HG03064 (cell line): ENCODE results near the gene UBL7.

Experiments used
- ATAC-seq: cut with Tn5 transposase; IDR thresholded peaks from one replicate; pipeline ENCODE4 v1.9.1; 2021; ENCODE audit warnings: low read depth; ENCODE audit not compliant: unreplicated experiment

Gene UBL7

DNA sequence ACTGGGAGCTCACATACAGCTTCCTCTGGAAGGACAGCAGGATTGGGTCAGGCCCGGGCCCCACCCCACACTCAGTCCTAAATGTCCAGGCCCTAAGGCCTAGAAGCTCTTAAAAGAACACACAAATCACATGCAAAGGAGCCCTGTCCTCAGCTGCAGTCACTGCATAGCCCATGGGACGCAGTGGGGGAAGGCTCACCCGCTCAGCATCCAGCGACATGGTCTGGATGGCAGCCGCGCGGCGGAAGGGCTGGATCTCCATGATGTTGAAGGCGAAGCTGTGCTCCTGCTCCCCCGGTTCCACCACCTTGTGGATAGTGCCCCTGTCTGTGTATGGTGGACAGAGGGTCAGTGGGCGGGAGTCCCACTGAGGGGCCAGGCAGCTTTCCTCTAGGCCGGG, 49.3 kb downstream of the UBL7 start:
- no peak for ATAC-seq

DNA sequence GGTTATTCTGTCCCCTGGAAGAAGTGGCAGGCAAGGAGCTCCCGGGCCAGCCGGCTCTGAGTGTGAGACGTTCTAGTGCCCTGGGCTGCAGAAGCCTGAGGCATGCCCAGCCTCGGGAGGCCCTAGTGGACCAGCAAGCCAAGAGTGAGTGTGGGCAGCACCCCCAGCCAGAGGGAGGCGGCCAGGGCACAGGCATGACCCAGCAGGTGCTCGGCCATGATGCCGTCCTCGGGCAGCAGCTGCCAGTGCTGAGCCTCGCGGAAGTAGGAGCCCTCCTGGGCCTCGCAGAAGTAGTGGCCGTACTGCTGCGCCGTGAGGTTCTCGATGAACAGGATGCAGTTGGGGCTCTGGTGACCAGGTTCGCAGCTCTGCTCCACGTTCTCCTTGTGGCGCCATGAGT, 50.5 kb downstream of the UBL7 start:
- no peak for ATAC-seq

DNA sequence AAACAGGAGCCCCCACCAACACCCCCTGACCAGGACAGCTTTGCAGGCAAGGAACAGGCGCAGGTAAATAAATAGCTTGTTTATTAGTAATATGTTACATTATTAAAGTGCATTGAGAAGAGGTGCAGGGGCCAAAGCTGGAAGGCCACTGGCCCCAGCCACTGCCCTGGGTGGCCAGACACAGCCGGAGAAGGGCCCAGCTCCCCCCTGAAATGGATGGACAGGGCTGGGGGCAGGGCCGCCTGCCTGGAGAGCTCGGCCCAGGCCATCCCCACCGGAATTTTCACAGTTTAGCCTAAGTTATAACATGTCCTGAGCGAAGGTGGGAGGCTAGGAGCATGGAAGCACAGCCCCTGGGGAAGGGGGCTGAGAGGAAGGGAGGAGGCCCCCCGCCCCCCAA, 51.7 kb downstream of the UBL7 start:
- ATAC-seq: no peak

GRCh38 chr15:74408815-74409214, 52.1 kb downstream of the UBL7 start:
- no peak for ATAC-seq

DNA sequence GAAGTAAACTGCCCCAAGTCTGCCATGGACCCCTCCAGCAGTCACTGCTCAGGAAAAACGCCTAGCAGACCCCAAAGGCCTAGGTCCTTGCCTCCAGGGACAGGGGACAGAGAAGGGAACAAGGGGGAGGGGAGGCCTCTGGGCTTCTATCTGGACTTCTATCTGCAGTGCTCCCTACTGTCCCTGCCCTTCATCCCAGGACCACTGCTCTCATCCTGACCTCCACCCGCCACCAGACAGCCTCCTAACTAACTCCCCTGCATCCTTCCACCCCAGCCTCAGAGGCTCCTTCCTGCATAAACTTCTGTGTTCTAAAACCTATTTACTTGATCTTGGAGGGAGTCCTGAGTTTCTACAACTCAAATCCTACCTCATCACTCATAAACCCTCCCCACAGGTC, 52.6 kb downstream of the UBL7 start:
- ATAC-seq: no peak

DNA sequence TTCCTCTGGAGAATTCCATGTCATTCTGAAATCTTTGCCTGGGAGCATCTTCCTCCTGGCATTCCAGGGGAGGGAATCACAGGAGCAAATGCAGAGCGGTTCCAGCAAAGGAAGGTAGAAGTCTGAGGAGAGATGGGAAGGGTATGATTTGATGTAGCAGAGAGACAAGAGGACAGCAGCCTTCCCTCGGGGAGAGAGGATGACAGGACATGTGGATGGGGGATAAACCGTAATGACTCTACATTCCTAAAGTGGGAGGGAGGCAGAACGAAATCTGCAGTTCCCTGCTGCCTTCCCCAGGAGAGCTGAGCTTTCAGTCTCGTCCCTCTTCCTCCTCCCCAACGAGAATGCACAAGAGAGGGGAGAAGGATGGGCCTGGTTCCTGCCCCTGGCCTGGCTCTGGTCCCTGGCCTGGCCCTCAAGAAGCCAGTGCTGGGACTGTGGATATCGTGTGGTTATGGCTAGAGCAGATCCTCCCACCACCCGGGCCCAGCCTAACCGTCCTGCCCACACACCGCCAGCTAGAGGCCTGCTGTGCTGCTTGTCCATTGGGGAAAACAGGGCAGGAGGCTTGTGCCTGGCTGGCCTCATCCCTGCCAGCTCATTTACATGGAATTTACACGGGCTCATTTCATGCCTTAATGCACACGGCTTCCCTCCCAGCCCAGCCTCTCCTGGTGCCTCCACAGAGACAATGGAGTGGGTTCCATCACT, 53.8 kb downstream of the UBL7 start:
- no peak for ATAC-seq

- no peak for ATAC-seq
These were observed 54.4 kb downstream of the UBL7 start for GRCh38 chr15:74406517-74406916.

GRCh38 chr15:74405823-74406222, 55.1 kb downstream of the UBL7 start:
- ATAC-seq: no peak

DNA sequence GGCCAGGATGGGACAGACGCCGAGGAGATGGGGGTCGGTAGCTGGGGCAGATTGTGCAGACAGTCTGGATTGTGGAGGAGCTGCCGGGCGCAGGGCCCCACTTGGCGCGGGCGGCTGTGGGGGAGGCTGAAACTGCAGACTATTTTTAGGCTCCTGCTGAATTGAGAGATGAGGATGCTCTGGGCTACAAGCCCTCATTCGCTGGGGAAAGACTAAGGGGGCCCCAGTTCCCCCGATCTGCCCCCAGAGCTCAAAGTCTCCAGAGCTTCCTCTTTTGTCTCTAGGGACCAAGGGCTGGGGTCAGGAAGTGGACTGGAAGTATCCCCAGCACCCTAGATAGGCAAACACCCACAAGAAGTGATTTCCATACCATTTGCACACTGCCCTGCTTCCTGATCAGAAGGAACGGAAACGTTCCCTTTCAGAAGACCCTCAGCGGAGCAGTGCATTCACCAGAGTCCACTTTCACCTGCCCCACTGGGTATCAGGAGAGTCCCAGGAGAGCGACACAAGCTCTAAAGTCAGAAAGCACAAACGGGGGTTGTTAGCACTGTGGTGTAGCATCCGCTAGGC, 56.9 kb downstream of the UBL7 start:
- peak; percentile 35 for ATAC-seq

- ATAC-seq: no peak
These were observed 57.4 kb downstream of the UBL7 start for GRCh38 chr15:74403588-74403919.

DNA sequence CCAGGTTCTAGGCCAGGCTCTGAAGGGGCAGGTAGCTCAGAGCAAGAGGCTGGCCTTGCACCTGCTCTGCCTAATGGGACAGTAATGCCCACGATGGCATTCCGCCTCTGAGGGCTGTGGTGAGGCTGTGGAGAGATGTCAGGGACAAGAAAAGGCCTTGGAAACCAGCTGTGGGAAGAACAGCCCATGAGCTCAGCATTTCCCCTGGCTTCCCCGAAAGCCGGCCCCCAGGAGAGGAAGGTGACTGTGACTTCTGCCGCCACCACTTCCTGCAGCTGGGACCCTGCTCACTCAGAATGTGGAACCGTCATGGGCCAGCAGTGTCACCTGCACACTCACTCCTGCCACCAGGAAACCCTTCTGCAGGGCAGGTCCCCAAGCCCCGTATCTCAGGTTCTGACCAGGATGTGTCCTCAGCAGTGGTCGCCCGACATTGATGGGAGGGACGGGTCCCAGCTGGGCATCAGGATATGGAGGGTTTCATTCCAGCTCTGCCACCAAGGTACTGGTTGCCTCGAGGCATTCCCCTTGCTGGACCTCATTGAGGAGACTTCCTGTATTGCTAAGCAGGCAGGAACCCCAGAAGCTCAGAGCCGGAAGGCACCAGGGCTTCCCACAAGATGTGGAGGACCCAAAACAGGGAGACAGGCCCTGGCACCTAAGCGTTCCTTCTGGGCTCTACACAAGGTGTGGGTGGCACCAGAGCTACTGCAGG, 57.9 kb downstream of the UBL7 start:
- no peak for ATAC-seq

- ATAC-seq: no peak
These were observed 58.6 kb downstream of the UBL7 start for GRCh38 chr15:74402337-74402841.

- no peak for ATAC-seq
These were observed 59.8 kb downstream of the UBL7 start for GRCh38 chr15:74400915-74401757.

DNA sequence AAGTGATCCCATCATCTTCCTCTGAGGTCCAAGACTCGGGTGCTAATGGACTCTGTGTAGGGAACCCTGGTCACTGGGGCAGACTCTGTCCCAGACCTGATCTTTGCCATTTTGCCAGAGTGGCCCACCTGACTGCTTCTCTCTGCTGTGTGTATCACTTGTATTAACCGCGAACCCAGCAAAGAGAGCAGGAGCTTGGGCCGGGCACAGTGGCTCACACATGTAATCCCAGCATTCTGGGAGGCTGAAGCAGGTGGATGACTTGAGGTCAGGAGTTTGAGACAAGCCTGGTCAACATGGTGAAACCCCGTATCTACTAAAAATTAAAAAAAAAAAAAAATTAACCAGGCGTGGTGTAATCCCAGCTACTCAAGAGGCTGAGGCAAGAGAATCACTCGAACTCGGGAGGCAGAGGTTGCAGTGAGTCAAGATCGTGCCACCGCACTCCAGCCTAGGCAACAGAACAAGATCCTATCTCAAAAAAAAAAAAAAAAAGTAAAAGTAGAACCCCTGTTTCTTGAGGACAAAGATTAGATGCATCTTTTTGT, 60.6 kb downstream of the UBL7 start:
- ATAC-seq: no peak

DNA sequence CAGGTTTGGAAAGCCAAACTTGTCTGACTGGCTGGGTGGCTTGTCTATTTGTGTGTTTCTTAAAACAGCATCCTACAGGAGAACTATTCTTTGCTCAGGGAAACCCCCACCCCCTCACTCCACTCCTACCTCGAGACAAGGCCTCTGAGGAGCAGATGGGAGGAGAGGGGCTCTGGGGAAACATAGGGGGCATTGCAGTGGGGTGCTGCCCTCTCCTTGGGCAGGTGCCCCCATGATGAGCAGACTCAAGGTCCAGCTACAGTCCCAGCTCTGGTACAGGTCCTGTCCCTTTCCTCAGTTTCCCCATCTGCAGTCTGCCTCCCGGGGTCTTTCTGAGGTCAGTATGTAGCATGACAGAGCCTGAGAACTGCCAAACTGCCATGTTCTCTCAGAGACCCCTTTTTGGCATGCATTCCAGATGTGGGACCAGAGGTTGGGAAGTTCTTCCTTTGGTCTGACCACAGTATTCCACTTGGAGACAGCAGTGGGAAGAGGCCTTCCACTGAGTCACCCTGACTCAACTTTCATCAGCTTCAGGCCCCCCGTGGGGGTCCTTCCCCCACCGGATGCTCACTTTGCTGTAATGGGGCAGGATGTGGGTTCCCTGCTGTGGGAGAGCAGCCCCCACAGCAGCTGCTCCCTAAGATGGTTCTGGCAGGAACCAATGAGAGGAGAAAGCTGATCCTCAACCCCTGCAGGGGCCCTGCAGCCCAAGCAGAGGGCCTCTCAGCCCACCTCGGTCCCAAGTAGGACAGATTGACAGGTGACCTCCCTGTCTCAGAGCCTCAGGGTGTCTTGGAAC, 61.2 kb downstream of the UBL7 start:
- ATAC-seq: no peak

GRCh38 chr15:74399100-74399499, 61.9 kb downstream of the UBL7 start:
- ATAC-seq: no peak

DNA sequence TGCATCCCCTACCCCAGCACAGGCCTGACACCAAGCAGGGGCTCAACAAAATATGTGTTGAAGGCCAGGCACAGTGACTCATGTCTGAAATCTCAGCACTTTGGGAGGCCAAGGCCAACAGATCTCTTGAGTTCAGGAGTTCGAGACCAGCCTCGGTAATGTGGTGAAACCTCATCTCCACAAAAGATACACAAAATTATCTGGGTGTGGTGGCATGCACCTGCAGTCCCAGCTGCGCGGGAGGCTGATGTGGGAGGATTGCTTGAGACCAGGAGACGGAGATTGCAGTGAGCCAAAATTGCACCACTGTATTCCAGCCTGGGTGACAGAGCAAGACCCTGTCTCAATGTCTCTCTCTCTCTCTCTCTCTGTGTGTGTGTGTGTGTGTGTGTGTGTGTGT, 62.8 kb downstream of the UBL7 start:
- ATAC-seq: no peak

- ATAC-seq: no peak
These were observed 63.5 kb downstream of the UBL7 start for GRCh38 chr15:74397239-74398068.
